CD4-positive, alpha-beta T cell treated with Interleukin-17A for 4 hours (primary cell): Measurements from ENCODE around the gene RSKR.
"Not testable (repeated sequence)": the region's sequence is repeated elsewhere in the genome, so short reads cannot be mapped to it uniquely, and the experiment has no call there.

Experiments
- DNase-seq: peaks from one replicate; pipeline ENCODE4 v3.0.0-alpha.2; 2020; ENCODE audit warnings: mixed read lengths

RSKR gene

DNA sequence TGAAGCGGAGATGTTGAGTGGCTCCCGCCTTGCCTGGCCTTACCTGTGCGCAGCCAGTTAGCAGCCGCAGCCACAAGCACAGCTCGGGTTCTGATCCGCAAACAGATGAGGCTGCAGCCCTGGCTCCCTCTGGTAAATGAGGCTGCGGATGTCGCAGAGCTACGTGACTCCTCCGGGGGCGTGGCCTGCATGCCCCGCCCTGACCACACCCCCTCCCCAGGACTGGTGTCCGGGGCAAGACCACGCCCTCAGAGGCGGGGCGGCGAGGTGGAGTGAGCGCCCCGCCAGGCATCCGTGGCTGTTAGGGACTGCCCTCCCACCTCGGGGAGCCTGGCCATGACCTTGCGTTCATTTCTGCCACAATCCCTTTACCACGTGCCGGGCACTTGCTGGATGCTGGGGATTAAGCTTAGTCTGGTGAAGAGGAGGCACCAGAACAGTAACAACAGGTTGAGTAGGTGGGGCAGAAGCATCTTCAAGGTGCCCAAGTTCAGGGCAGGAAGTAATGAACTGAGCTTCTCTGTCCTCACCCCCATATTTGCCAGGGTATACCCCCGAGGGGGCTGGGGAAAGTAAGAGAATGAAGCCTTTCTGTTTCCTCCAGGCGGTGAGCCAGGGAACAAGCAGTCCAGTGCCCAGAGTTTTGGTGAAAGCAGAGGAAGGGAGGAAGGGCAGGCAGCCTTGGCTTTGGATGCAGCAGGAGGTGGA is 37.1 kb downstream of the RSKR start, which contains the start of gene ALDOC:
Gene ALDOC, minus strand, starts transcription at position 138 of the 708 bp plus-strand sequence. CDS start 1,363 bp downstream, outside the sequence.
- peak; percentile 100 for DNase-seq

DNA sequence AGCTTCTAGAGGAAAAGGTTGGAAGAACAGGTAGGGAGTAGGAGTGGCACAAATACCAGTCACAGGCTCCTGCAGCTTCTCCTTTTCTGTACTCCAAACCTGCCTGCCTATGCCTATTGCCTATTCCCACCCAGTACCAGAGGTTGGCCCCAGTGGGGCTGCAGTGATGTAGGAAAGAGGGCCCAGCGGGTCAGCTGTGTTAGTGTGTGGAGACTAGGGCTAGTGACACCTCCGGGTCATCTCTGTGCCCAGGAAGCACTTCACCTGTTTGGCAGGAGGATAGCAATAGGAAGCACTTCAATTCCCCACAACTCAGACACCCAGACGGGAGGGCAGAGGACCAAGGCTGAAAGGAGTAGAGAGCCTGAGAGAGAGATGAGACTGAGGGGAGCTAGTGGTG is 38.0 kb downstream of the RSKR start:
- DNase-seq, result not testable (repeated sequence)

DNA sequence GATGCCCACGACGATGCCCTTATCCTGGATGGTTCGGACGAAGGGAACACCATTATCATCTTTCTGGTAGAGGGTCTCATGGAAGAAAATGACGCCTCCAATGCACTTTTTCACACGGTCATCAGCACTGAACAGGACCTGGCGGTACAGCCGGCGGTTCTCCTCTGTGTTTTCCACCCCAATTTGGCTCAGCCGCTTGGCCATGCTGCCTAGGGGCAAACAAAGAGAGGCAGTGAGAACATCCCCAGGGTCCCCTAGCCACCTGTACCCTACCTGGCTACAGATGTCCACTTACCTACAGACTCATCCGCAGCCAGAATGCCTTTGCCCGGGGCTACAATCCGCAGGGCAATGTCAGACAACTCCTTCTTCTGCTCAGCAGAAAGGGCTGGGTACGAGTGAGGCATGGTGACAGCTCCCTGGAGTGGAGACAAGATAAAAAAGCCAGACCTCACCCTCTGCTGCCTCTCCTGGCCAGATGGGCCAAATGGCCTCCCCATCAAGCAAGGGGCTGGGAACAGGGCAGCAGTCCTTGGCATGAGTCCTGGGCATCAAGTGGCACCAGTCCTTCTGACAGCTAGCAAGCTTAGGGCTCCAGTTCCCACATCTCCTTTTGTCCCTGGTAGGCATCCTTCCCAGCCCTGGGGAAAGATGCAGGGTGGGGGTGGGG is 38.7 kb downstream of the RSKR start:
- no peak for DNase-seq

DNA sequence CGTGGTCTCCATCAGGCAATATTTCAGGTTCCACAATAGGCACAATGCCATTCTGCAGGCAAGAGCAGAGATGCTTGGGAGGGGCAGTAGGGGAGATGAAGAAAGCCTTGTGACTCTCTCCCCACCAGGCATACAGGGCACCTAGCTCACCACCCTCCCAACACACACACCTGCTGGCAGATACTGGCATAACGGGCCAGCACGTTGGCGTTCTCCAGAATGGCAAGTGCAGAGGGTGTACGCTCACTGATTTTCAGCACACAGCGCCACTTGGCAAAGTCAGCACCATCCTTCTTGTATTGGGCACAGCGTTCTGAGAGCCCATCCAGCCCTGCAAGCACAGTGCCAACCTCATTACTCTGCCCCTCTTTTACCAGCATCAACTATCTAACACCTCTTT is 39.5 kb downstream of the RSKR start:
- no peak for DNase-seq

DNA sequence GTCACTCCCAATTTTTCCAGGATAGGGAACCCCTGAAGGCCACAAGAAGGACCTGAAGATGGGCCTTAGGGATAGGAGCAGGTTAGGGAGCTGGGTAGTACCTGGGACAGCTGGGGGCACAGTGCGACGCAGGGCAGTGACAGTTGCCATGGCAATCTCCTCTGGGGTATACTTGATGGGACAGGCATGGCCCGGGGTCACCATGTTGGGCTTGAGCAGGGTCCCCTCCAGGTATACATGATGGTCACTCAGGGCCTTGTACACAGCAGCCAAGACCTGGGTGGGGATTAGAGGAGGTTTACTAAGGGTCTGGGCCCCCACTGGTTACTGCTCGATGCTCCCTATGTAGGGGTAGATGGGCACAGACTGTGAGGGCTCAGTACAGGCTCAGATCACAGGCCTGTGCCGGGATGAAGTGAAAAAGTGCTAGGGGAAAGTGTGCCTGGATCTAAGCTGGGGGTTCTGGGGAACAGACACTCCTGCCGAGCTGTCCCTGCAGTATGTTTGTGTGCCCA is 40.0 kb downstream of the RSKR start:
- no peak for DNase-seq

DNA sequence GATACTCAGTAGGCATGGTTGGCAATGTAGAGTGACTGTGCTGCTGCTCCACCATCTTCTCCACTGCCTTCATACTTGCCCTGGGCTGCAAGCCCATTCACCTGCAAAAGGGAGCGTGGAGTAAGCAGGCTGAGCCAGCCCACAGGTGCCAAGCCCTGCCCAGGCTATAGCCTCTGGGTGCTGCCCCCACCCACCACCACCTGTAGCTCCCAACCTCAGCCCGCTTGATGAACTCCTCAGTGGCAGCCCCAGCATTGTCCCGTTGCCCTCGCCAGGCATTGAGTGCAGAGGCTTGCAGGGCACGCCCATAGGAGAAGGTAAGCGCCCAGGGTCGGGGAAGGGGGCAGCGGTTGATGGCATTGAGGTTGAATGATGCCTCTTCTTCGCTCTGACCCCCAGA is 40.5 kb downstream of the RSKR start:
- DNase-seq, result no peak

DNA sequence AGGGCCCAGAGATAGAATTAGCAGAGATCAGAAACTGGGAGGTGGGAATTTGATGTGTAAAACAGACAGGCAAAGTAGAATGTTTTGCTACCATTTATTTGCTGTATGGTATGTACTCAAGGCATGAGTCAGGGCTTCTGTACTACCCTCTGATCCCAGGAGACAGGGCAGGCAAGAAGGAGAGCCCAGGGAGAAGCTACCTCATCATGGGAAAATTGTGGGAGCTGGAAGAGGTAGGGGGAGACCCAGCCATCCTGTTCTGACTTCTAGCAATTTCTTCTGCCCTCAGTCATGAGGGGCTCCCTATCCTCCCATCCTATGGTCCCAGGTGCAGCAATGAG is 41.0 kb downstream of the RSKR start:
- DNase-seq, result no peak

DNA sequence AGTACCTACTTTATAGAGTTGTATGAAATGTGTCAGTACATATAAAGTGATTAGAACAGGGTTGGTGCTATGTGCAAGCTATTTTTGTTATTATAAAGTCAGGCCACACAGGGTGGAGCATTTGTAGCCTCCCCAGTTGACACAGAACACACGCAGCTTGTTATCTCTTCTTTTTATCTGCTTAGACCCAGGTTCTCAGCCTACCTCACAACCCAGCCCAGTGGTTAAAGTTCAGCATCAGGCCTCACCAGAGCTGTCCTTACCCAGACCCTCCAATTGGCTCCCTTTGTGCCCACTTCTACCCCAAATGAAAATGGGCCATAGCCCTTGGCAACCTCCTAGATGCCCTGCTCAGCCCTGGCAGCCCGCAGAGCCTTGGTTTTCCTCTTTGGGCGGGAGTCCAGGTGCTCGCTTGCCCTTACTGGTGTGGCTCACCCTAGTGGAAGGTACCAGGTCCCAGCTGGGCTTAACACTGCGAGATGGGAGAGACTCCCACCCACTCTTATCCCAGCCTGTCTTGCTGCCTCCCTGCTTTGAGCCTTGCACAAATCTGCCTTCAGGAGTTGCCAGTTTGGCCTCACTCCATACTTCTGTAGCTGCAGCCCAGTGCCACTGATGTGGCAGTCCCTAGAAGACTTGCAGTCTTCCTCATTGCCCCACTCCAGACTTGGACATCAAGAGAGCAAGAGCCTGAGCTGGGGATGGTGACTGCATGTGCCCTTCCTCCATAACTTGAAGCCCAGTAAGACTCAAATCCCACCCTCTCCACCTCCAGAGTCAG is 41.5 kb downstream of the RSKR start:
- DNase-seq, result no peak

DNA sequence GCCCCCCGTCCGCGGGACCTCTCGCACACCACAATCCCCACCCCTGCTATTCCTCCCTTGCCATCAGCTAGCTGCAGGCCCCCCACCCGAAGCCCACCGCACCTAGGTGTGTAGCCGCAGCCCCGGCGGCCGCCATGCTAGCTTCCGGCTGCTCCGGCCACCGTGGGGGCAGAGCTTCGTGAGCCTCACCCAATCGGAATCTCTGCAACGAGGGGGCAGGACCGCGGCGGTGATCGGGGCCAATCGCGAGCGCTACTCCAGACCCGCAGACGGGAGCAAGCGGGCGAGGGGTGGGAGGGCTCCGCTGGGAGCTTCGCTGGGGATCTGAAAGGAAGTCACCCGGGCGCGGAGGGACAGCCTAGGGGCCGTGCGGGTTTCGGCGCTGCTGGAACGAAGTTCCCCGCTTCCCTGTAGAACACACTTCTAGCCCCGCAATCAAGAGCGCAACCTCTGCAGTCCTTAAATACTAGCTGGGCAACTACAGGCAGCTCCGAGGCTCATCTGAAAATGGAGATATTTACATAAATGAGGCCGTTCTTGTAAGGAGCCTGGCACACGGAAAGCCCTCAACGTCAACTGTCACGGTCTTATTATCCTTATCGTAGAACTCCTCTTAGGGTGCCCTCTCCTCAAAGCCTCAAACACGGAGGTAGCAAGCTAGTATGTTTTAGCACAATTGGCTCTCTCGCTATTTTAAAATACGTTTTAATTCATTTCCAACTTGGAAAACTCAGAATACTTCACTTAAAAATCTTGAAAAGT is 42.4 kb downstream of the RSKR start, which contains the start of gene PIGS:
Gene PIGS, minus strand, starts transcription at position 164 of the 762 bp plus-strand sequence. Its CDS starts 28 bp downstream, at position 136.
- peak; percentile 93 for DNase-seq

DNA sequence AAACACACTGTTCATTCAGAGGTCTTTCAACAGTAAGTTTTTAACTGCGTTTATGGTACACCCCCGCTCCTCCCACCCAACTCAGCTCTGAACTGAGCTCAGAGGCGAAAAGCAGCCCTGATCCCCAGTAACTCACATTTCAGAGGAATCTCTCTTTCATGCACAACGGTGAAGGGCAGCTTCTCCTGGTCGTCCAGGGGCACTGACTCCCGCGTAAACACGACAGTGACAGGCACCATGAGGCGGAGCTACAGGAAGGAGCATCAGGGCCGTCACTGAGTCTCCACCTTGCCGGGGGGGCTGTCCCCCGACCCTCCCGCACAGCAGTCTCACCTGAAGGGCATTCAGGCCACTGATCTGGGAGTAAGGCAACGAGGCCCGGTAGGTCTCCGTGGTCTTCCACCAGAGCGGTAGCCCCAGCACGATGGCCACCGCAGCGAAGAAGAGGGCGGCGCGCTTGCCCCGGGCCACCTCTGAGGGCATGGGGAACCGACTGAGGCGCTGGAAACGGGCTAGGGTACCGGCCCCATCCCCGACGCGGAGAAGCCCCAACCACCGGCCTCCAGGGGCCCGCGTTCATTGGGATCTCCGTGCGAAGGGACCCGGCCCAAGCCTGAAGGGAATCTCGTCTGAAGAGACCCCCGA is 43.1 kb downstream of the RSKR start:
- peak; percentile 64 for DNase-seq

DNA sequence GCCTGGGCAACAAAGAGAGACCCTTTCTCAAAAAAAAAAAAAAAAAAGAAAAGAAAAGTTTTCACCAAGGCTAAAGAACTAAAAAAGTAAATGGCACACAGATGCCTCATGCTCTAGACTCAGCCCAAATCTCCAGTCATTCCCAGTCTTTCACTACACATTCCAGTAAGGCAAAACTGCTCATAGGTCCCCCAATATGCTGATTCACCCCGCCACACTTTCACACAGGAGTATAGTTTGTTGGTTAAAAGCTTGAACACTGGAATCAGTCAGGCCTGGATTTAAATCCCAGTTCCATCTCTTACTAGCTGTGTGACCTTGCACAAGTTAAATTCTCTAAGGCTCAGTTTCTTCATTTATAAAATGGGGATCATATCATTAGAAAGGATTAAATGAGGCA is 44.5 kb downstream of the RSKR start:
- no peak for DNase-seq

DNA sequence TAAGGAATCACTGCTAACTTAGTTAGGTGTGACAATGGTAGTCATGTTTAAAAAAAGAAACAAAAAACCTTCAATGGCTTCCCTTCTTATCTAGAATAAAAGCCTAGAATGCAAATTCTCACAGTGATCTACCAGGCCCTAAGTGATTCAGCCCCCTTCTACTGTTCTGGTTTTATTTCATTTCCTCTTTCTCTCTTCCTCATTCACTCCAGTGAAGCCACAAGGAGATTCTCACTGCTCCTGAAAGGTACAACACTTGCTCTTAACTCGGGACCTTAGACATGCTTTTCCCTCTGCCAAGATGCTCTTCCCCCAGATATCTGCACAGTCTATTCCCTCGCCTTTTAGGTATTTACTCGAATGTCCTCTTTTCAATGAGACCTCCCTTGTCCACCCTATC is 46.4 kb downstream of the RSKR start:
- DNase-seq, result no peak

DNA sequence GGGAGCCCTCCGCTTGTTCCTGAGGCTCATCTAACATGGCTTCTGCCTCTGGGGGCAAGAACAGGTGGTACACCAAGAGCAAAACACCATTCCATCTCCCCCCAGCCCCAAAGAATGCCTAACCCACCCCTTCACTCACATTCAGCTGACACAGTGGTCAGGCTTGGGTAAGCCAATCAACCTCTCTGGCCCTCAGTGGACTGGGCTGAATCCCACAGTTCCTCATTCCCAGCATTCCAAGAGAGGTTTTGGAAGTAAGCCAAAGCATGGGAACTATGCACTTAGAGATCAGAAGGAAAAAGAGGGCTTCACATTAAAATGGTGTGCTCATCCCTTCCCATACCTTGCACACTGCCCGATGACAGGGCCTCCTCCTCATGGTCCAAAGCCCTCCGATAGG is 50.5 kb downstream of the RSKR start:
- DNase-seq, result no peak
